Caco-2 (cell line): Measurements from ENCODE around the gene IQUB. TPM values are rescaled to one million over a fixed set of nuclear protein-coding genes. Genes with fewer than 3 reads are reported as not detected.

Experiments used
- BruUV-seq: library from RNA; stranded (reverse); fragments of 400-500 nt; replicated peaks from 2 replicates; lab custom pipeline; 2021; lab: Mats Ljungman, UMichigan
- CTCF ChIA-PET: fragments of 300-600 bp; sonication (Branson Sonifier 250); formaldehyde crosslinking; loops from one replicate; lab custom pipeline; 2022; ENCODE audit warnings: antibody characterized with exemption; lab: Charles Lee
- POLR2A ChIA-PET: fragments of 300-600 bp; sonication (Branson Sonifier 250); formaldehyde crosslinking; loops from one replicate; lab custom pipeline; 2022; ENCODE audit warnings: antibody characterized with exemption; lab: Charles Lee
- DNase-seq, 2 experiments: peaks; one replicate each; pipeline versions ENCODE4 v3.0.0 to v3.0.0-alpha.2; 2020 to 2022
- H3K27me3 ChIP-seq: replicated peaks from 2 replicates; pipeline ENCODE4 v1.6.0; 2011; ENCODE audit warnings: low read length; ENCODE audit not compliant: control insufficient read depth, insufficient read depth
- H3K36me3 ChIP-seq: 2 replicates; pipeline ENCODE4 v1.5.1; 2011; ENCODE audit warnings: low read length; ENCODE audit not compliant: control insufficient read depth, insufficient read depth
- H3K4me1 ChIP-seq: fragments of 250-450 bp; sonication (Bioruptor Pico); 2 replicates; pipeline ENCODE4 v1.5.1; 2020; ENCODE audit warnings: mild to moderate bottlenecking
- H3K4me3 ChIP-seq: 2 replicates; pipeline ENCODE4 v1.5.1; 2011; ENCODE audit warnings: low read depth, mild to moderate bottlenecking, control low read depth, low read length
- H3K9me3 ChIP-seq: fragments of 250-450 bp; sonication (Bioruptor Pico); 2 replicates; pipeline ENCODE4 v1.5.1; 2020; ENCODE audit warnings: mild to moderate bottlenecking, moderate library complexity
- H3K27ac Mint-ChIP-seq: one replicate; pipeline ENCODE4 v1.8.0; 2022; ENCODE audit warnings: mixed read lengths; ENCODE audit not compliant: unreplicated experiment
- H3K27me3 Mint-ChIP-seq: one replicate; pipeline ENCODE4 v1.8.0; 2022; ENCODE audit warnings: mixed read lengths; ENCODE audit not compliant: insufficient read depth, unreplicated experiment
- H3K36me3 Mint-ChIP-seq: one replicate; pipeline ENCODE4 v1.8.0; 2022; ENCODE audit warnings: mild to moderate bottlenecking, mixed read lengths; ENCODE audit not compliant: insufficient read depth, unreplicated experiment
- H3K4me1 Mint-ChIP-seq: one replicate; pipeline ENCODE4 v1.8.0; 2022; ENCODE audit warnings: low read depth, mixed read lengths; ENCODE audit not compliant: unreplicated experiment
- H3K4me3 Mint-ChIP-seq: one replicate; pipeline ENCODE4 v1.8.0; 2022; ENCODE audit warnings: mild to moderate bottlenecking, moderate library complexity, mixed read lengths; ENCODE audit not compliant: unreplicated experiment
- H3K9me3 Mint-ChIP-seq: one replicate; pipeline ENCODE4 v1.8.0; 2022; ENCODE audit warnings: mixed read lengths; ENCODE audit not compliant: unreplicated experiment
- CTCF ChIP-seq, 2 experiments: fragments of 200-600 bp in 1 of 2; IDR thresholded peaks; 1 replicate in 1 of 2; 2 replicates in 1 of 2; pipeline versions ENCODE4 v1.5.1 to v1.8.0; 2011 to 2022; ENCODE audit warnings: antibody characterized with exemption in 1 of 2, control low read depth in 1 of 2, inconsistent platforms in 1 of 2, low read depth in 1 of 2, low read length in 1 of 2, mild to moderate bottlenecking in 1 of 2, moderate library complexity in 1 of 2; ENCODE audit not compliant: insufficient read depth in 1 of 2, severe bottlenecking in 1 of 2, unreplicated experiment in 1 of 2
- intact Hi-C: fragments of 100-400 bp; cut with micrococcal nuclease; formaldehyde crosslinking; loops from one replicate; pipeline ENCODE4 v1.10.0; 2022; ENCODE audit not compliant: unreplicated experiment
- total RNA-seq: library from RNA; stranded (reverse); gene quantifications from 2 replicates; pipeline ENCODE4 v1.2.3, GENCODE V29; 2022

Gene IQUB
- total RNA-seq, 1 experiment from 2014 or later, result 0.39 TPM

- H3K27me3 ChIP-seq, result no peaks in the 10 kb centered on the region
- DNase-seq, result no peak
- H3K4me1 ChIP-seq, result no peaks in the 10 kb centered on the region
- Mint-ChIP-seq H3K4me3 (no peak overlapping the region), H3K36me3 (no peaks in the 10 kb centered on the region), H3K9me3 (no peaks in the 10 kb centered on the region), H3K27me3 (no peaks in the 10 kb centered on the region), H3K4me1 (no peaks in the 10 kb centered on the region), H3K27ac (no peak overlapping the region)
- CTCF ChIA-PET, result no interaction called here
- H3K4me3 ChIP-seq, result no peak overlapping the region
- POLR2A ChIA-PET, result no interaction called here
- H3K9me3 ChIP-seq, result no peaks in the 10 kb centered on the region
- no peaks in the 10 kb centered on the region for H3K36me3 ChIP-seq
- intact Hi-C loops, result no loop called here
- no peak for TF ChIP-seq CTCF (IDR thresholded peaks at IDR 0.05; ENCODE audit: insufficient read depth in 1 of 2, low read depth in 1 of 2, low read length in 1 of 2, severe bottlenecking in 1 of 2, unreplicated experiment in 1 of 2)
- BruUV-seq, result no TSS peak
These were observed 99.2 kb downstream of the IQUB start for GRCh38 chr7:123435080-123435700.

- no peaks in the 10 kb centered on the region for H3K9me3 Mint-ChIP-seq
- no peak overlapping the region for H3K27ac Mint-ChIP-seq
- intact Hi-C loops, result no loop called here
- H3K4me3 Mint-ChIP-seq, result no peak overlapping the region
- H3K9me3 ChIP-seq, result no peaks in the 10 kb centered on the region
- no peak for DNase-seq
- no peaks in the 10 kb centered on the region for H3K4me1 Mint-ChIP-seq
- no peaks in the 10 kb centered on the region for H3K36me3 ChIP-seq
- H3K4me1 ChIP-seq, result no peaks in the 10 kb centered on the region
- POLR2A ChIA-PET, result no interaction called here
- no peak overlapping the region for H3K4me3 ChIP-seq
- TF ChIP-seq CTCF (IDR thresholded peaks at IDR 0.05; ENCODE audit: insufficient read depth in 1 of 2, low read depth in 1 of 2, low read length in 1 of 2, severe bottlenecking in 1 of 2, unreplicated experiment in 1 of 2), result no peak
- no peaks in the 10 kb centered on the region for H3K36me3 Mint-ChIP-seq
- H3K27me3 Mint-ChIP-seq, result no peaks in the 10 kb centered on the region
- H3K27me3 ChIP-seq, result no peaks in the 10 kb centered on the region
- BruUV-seq, result no TSS peak
- CTCF ChIA-PET, result no interaction called here
These were observed 100.7 kb downstream of the IQUB start for GRCh38 chr7:123433665-123434064.

GRCh38 chr7:123432601-123433000 is 101.8 kb downstream of the IQUB start:
- no peak overlapping the region for H3K27ac Mint-ChIP-seq
- H3K9me3 ChIP-seq, result no peaks in the 10 kb centered on the region
- intact Hi-C loops, result no loop called here
- DNase-seq, result no peak
- no peaks in the 10 kb centered on the region for H3K36me3 Mint-ChIP-seq
- no peaks in the 10 kb centered on the region for H3K27me3 Mint-ChIP-seq
- POLR2A ChIA-PET, result no interaction called here
- H3K9me3 Mint-ChIP-seq, result no peaks in the 10 kb centered on the region
- no peak overlapping the region for H3K4me3 Mint-ChIP-seq
- H3K4me3 ChIP-seq, result no peak overlapping the region
- H3K36me3 ChIP-seq, result no peaks in the 10 kb centered on the region
- no peaks in the 10 kb centered on the region for H3K4me1 ChIP-seq
- CTCF ChIA-PET, result no interaction called here
- no peaks in the 10 kb centered on the region for H3K4me1 Mint-ChIP-seq
- no peaks in the 10 kb centered on the region for H3K27me3 ChIP-seq
- BruUV-seq, result no TSS peak
- no peak for TF ChIP-seq CTCF (IDR thresholded peaks at IDR 0.05; ENCODE audit: insufficient read depth in 1 of 2, low read depth in 1 of 2, low read length in 1 of 2, severe bottlenecking in 1 of 2, unreplicated experiment in 1 of 2)
